GM19467 (cell line): ENCODE data around the gene MAN2B2.
"Not testable (repeated sequence)": the region's sequence is repeated elsewhere in the genome, so short reads cannot be mapped to it uniquely, and the experiment has no call there.

Experiments
- ATAC-seq: cut with Tn5 transposase; IDR thresholded peaks from one replicate; pipeline ENCODE4 v1.9.1; 2021; ENCODE audit warnings: mild to moderate bottlenecking, moderate library complexity; ENCODE audit not compliant: unreplicated experiment

Gene MAN2B2

DNA sequence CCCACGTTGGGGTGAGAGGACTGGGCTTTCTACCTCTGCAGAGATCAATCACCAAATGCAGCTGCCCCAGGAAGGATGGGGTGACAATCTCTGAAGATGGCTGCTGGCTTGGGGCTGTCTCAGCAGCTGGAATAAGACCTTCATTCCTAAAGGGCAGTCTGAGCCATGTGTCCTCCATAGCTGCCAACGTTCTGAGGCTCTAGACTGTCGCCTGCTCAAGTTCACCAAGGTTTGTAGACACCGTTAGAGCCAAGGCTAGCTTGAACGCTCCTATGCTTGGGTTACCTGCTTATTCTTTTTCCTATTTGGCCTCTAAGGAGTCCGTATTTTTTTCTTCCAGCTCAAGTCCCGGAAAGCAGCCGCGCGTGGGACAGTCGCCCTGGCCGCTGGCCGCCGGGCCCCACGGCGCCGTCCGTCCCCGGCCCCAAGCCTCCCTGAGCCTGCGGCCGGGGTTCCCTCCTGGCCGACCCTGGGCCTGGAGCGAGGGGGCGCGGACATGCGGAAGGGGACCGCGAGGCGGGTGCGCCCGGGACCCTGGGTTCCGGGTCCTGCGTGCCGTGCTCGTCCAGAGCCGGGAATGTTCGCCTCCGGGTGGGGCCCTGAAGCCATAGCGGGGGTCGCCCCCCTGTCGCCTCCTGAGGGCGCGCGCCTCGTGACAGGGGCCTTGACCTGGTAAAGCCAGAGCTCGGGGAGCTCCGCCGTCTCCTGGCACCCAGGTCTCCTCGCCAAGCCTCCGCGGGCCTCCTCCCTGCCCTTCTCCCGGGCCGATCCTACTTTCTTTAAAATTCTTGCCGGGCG lies 88.8 kb downstream of the MAN2B2 start:
- no peak for ATAC-seq

DNA sequence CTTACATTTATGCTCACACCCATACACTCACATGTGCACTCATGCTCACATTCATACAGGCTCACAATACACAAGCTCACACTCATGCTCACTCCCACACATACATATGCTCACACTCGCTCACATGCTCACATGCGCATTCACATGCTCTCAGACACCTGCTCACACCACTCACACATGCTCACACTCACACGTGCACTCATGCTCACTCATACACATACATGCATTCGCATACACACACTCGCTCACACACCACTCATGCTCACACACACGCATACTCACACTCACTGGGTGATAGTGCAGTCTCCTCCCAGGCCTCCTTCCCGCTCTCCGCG lies 90.3 kb downstream of the MAN2B2 start:
- no peak for ATAC-seq

GRCh38 chr4:6668391-6668790 lies 93.4 kb downstream of the MAN2B2 start:
- no peak for ATAC-seq

GRCh38 chr4:6671648-6672047 lies 96.7 kb downstream of the MAN2B2 start:
- no peak for ATAC-seq

DNA sequence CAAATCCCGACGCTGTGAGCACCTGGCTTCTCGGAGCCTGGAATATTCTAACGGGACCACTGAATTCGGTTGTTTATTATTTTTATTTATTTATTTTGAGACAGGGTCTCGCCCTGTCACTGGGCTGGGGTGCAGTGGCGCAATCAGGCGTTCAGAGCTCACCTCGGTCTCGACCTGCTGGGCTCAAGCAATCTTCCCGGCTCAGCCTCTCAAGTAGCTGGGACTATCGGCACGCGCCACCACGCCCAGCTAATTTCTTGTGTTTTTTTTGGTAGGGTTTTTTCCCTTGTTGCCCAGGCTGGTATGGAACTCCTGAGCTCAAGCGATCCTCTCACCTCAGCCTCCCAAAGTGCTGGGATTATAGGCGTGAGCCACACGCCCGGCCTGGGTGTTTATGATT lies 97.1 kb downstream of the MAN2B2 start:
- ATAC-seq, result no peak

GRCh38 chr4:6672541-6673190 lies 97.7 kb downstream of the MAN2B2 start:
- not testable (repeated sequence) for ATAC-seq
